HG03045 (cell line): ENCODE results near the gene LRRC32.

ENCODE experiments used
- ATAC-seq: cut with Tn5 transposase; IDR thresholded peaks from one replicate; pipeline ENCODE4 v1.9.1; 2021; ENCODE audit warnings: mild to moderate bottlenecking, moderate library complexity; ENCODE audit not compliant: unreplicated experiment

LRRC32 gene

DNA sequence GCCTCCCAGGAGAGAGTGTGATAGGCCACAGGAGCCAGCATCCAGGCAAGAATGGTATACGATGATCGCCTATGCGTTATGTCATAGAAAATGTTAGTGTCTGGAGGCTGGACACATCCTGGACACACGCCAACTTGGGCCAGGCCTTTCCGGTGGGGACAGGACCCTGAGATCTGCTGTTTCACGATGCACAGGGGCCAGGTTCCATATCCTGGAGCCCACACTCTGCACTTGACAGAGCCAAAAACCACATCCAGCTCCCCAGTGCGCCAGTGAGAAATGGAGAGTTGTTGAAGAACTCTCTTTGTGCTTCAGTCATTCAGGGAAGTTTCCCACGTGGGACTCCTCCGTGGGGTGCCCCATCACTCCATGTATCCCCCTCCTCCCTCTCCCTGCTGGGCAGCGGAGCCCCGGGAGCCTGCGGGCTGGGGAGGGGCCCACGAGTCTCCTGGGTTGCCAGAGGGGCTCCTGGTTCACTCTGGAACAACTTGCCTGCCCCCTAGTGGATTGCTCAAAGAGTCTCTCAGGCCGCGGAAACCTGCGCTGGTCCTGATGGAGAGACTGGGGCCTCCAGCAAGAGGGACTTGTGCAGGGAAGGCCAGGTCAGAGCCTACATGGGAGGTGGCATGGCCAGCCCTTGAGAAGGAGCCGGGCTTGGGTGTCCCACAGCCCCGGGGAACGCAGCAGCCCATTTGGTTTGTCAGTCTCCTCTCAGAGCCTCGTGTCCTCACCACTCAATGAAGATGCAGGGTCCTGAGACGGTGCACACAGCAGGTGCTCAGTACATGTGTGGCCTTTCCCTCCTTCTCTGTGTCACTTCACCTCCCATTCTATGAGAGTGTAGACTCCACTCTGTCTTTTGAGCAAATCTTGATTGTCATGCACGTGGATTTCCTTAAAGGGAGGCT is 10.2 kb upstream of the LRRC32 start:
- no peak for ATAC-seq

DNA sequence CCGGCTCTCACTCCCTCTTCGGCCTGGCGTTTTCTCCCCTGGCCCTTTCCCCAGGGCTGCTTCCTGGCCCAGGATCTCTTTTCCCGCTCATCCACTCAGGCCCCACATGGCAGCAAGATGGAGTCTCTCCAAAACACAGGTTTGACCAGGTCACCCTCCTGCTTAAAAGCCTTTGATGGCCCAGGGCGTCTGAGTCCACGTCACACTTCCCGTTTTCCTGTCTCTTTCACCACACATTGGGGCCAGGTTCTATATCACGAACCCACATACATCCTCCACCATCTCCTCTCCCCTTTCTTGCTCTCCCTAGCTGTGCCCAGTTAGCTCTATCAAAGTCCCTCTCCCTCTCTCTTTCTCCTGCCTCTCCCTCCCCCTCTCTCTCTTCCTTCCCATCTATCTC is 7.8 kb upstream of the LRRC32 start:
- ATAC-seq = no peak

GRCh38 chr11:76677458-76677765 is 6.9 kb upstream of the LRRC32 start:
- no peak for ATAC-seq

DNA sequence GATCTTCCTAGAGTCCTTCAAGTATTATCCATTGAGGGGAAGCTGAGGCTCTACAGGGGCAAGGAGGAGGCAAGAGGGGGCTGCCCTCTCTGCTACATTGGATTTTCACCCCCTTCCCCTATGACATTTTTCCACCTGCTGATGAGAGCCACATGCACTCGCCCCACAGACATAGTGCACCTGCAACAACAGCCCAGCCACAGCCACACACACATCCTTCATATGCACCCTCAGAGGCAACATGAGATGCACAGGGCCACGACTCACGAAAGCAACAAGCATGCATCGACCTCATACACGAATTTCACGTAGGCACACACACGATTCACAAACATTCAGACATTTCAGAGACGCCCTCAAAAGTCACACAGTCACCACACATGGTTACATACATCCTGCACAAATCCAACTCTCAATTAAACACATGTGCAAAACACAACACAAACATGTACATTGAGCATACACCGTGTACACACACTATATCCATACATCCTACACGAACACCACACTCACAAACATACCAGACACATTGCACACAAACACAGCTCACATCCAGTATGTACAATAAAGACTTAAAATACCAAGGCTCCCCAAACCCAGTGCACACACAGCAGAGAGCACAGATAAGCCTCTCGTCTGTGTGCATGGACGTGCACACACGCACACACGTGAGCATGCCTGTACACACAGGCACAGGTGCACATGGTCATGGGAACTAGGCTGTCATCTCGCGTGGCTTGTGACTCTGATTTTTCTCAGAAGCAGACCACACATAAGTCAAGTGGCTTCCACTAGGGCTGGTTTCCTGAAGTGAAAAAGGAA is 6.3 kb upstream of the LRRC32 start:
- no peak for ATAC-seq

- peak; percentile 44 for ATAC-seq
These were observed 4.2 kb upstream of the LRRC32 start for GRCh38 chr11:76674517-76675400.

GRCh38 chr11:76673176-76674142 is 2.9 kb upstream of the LRRC32 start:
- ATAC-seq = peak; percentile 3

DNA sequence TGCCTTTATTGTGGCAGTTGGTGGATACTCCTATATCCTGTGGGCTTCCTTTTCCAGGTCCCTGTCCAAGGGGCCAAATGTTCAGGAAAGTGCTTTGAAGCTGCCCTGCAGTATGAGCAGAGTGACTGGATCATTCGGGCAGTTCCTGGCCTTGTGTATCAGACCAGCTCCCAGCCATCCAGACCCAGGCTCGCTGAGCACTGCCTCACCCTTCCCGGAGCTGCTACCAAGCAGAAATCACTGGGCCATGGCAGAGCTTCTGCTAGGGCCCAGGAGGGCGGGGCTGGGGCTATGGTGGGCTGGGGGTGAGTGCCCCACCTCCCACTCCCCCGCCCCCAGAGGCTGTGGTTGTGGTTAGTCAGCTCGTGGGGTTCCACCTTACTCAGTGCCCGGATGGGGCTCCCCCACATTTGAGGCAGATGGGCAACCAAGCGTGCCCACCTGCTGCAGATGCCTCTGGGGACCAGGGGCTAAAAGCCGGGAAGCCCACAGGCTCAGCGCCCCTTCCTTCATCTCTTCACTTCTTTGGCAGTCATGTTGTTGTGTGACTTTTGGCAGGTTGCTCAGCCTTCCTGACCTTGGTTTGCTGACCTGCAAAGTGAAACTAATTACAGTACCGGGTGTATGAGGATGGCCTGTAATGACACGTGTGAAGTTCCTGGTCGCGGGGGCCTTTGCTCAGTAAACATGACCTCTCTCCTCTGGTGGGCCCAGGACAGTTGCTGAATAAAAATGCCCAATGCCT is 2.1 kb upstream of the LRRC32 start:
- ATAC-seq = peak; percentile 45

GRCh38 chr11:76671626-76672309 is 1.2 kb upstream of the LRRC32 start:
- no peak for ATAC-seq

DNA sequence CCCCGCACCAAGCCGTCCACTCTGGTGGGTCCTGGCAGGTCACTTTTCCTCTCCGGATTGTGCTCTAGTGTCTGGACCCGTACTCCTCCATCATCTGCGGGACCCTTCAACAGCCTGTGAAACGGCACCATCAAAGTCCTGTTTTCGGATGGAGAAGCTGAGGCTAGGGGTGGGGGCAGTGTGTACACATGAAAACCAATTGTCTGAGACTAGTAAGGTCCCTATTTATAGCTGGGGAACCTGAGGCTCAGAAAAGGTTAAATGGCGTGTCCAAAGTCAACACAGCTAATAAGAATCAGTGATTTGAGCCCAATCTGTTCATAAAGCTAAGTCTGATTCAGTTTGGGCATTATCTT is 668 bp upstream of the LRRC32 start:
- no peak for ATAC-seq

DNA sequence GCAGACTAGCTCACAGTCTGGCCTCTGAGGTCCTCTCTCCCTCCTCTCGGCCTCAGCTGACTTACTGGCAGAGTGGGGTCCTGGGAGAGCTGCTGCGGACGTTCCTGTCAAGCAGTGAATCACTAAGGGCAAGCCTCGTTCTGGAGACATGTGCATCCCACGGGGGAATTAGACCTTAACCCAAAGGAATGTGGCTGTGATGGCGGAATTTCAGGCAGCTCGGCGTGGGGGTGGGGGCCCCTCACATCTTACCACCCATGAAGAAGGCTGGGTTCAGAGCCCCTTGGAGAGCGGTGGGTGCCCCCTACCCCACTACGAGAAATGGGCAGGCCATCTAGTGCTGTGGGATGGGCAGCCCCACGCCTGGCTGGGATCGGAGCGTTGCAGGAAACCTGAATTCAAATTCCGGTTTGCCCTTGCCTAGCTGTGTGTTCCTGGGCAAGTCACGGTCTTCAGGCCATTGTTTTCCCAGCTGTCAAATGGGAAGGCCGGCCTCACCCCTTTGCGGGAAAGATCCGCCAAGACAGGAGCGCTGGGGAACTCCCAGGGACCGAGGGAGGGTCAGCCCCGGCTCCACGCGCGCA is 554 bp downstream of the LRRC32 start:
- ATAC-seq = no peak

GRCh38 chr11:76668362-76669155 is 2.0 kb downstream of the LRRC32 start:
- no peak for ATAC-seq

- no peak for ATAC-seq
These were observed 2.7 kb downstream of the LRRC32 start for GRCh38 chr11:76667856-76668255.

GRCh38 chr11:76667271-76667818 is 3.2 kb downstream of the LRRC32 start:
- ATAC-seq = no peak

- no peak for ATAC-seq
These were observed 3.7 kb downstream of the LRRC32 start for GRCh38 chr11:76666830-76667229.

DNA sequence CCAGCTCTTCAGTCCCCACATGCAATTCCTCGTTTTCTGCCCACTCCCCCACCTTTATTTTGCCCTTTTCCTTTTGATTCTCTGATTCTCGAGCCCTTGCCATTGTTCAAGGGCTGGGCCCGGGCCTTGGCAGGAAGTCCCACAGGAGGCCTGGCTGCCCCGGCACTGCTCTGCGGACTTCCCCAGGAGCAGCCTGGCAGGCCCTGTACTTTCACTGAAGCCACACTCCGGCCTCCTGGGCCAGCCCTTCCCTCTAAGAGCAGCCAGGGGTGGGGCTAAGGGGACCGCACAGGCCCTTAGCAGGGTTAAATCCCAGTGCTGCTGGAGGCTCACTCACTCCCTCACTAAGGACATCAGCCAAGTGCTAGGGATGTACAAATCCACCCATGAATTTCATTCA is 4.1 kb downstream of the LRRC32 start:
- ATAC-seq = peak; percentile 60

GRCh38 chr11:76665921-76666351 is 4.6 kb downstream of the LRRC32 start:
- ATAC-seq = no peak

DNA sequence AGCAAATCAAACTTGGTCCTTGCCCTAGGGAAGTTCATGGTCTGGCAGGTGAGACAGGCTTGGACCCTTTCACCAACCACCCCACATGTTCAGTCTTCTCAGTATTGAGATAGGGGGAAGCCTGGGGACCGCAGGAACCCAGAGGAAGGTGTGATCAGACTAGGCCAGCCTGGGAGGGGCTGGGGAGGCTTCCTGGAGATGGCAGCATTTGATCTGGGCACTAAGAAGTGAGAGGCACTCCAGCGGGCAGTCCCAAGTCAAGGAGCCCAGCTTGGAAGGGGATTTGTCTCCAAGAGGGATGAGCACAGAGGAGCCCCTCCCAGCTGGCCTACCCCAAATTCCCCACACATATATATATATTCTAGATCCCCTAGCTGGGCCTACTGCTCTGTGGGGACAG is 5.4 kb downstream of the LRRC32 start:
- no peak for ATAC-seq
